WERI-Rb-1 (cell line): ENCODE data around the gene DRICH1.
"Not testable (repeated sequence)": the region's sequence is repeated elsewhere in the genome, so short reads cannot be mapped to it uniquely, and the experiment has no call there.

Experiments
- DNase-seq: peaks from one replicate; pipeline ENCODE4 v3.0.0-alpha.2; 2020
- H3K27ac ChIP-seq: fragments of 250-450 bp; sonication (Bioruptor Pico); 2 replicates; pipeline ENCODE4 v1.5.1; 2020; ENCODE audit warnings: mild to moderate bottlenecking, moderate library complexity
- H3K27me3 ChIP-seq: fragments of 250-450 bp; sonication (Bioruptor Pico); 2 replicates; pipeline ENCODE4 v1.5.1; 2021; ENCODE audit warnings: mild to moderate bottlenecking, low read depth, moderate library complexity; ENCODE audit not compliant: insufficient read depth, severe bottlenecking
- H3K36me3 ChIP-seq: fragments of 250-450 bp; sonication (Bioruptor Pico); 2 replicates; pipeline ENCODE4 v1.5.1; 2020; ENCODE audit warnings: mild to moderate bottlenecking, moderate library complexity
- H3K4me3 ChIP-seq: 2 replicates; pipeline ENCODE4 v1.5.1; 2011; ENCODE audit warnings: low read depth, mild to moderate bottlenecking, control low read depth, low read length
- H3K9me3 ChIP-seq: fragments of 250-450 bp; sonication (Bioruptor Pico); 2 replicates; pipeline ENCODE4 v1.5.1; 2021; ENCODE audit warnings: mild to moderate bottlenecking, moderate library complexity; ENCODE audit not compliant: severe bottlenecking
- CTCF ChIP-seq: IDR thresholded peaks from 2 replicates; pipeline ENCODE4 v1.5.1; 2011; ENCODE audit warnings: low read depth, mild to moderate bottlenecking, control low read depth, inconsistent platforms, low read length

DRICH1 gene

GRCh38 chr22:23579280-23579679 is 52.8 kb downstream of the DRICH1 start:
- no peaks in the 10 kb centered on the region for H3K36me3 ChIP-seq
- no peaks in the 10 kb centered on the region for H3K9me3 ChIP-seq
- H3K27ac ChIP-seq = no peak overlapping the region
- TF ChIP-seq CTCF = no peak
- no peak overlapping the region for H3K4me3 ChIP-seq
- H3K27me3 ChIP-seq = no peaks in the 10 kb centered on the region
- DNase-seq = no peak

- no peak overlapping the region for H3K4me3 ChIP-seq
- H3K36me3 ChIP-seq = no peaks in the 10 kb centered on the region
- H3K27me3 ChIP-seq = no peaks in the 10 kb centered on the region
- H3K27ac ChIP-seq = no peak overlapping the region
- no peaks in the 10 kb centered on the region for H3K9me3 ChIP-seq
- no peak for TF ChIP-seq CTCF
- no peak for DNase-seq
These were observed 53.8 kb downstream of the DRICH1 start for GRCh38 chr22:23578306-23578705.

- no peak for DNase-seq
- no peak for TF ChIP-seq CTCF
- no peak overlapping the region for H3K27ac ChIP-seq
- H3K27me3 ChIP-seq = no peaks in the 10 kb centered on the region
- no peak overlapping the region for H3K4me3 ChIP-seq
- H3K9me3 ChIP-seq = no peaks in the 10 kb centered on the region
- no peaks in the 10 kb centered on the region for H3K36me3 ChIP-seq
These were observed 55.4 kb downstream of the DRICH1 start for GRCh38 chr22:23576681-23577080.

GRCh38 chr22:23575601-23576000 is 56.5 kb downstream of the DRICH1 start:
- no peak overlapping the region for H3K27ac ChIP-seq
- H3K27me3 ChIP-seq = no peaks in the 10 kb centered on the region
- no peaks in the 10 kb centered on the region for H3K36me3 ChIP-seq
- H3K9me3 ChIP-seq = no peaks in the 10 kb centered on the region
- TF ChIP-seq CTCF = no peak
- DNase-seq = no peak
- H3K4me3 ChIP-seq = no peak overlapping the region

GRCh38 chr22:23574877-23575276 is 57.2 kb downstream of the DRICH1 start:
- Histone ChIP-seq H3K27ac (no peak overlapping the region), H3K4me3 (no peak overlapping the region), H3K27me3 (no peaks in the 10 kb centered on the region), H3K36me3 (no peaks in the 10 kb centered on the region), H3K9me3 (no peaks in the 10 kb centered on the region)
- DNase-seq = no peak
- TF ChIP-seq CTCF = no peak

GRCh38 chr22:23574371-23574811 is 57.7 kb downstream of the DRICH1 start:
- Histone ChIP-seq H3K27ac (no peak overlapping the region), H3K9me3 (no peaks in the 10 kb centered on the region), H3K27me3 (no peaks in the 10 kb centered on the region), H3K36me3 (no peaks in the 10 kb centered on the region), H3K4me3 (no peak overlapping the region)
- no peak for DNase-seq
- TF ChIP-seq CTCF = no peak

- H3K27me3 ChIP-seq, H3K4me3 ChIP-seq, H3K36me3 ChIP-seq, H3K9me3 ChIP-seq, DNase-seq, H3K27ac ChIP-seq: not testable (repeated sequence)
These were observed 58.4 kb downstream of the DRICH1 start for GRCh38 chr22:23573701-23574235.

- not testable (repeated sequence) for H3K36me3 ChIP-seq, H3K27me3 ChIP-seq, DNase-seq, H3K4me3 ChIP-seq, H3K9me3 ChIP-seq, H3K27ac ChIP-seq
These were observed 59.0 kb downstream of the DRICH1 start for GRCh38 chr22:23573106-23573505.
